ENCODE data around the gene CCDC88C. TPM values are rescaled to one million over a fixed set of nuclear protein-coding genes. Genes with fewer than 3 reads are reported as not detected.
A peak's percentile ranks its signal among the peaks of the same experiment; 100 is the strongest.
"Not testable (repeated sequence)": the region's sequence is repeated elsewhere in the genome, so short reads cannot be mapped to it uniquely, and the experiment has no call there.

Gene CCDC88C
- total RNA-seq, 1 donor = under 0.01 TPM

DNA sequence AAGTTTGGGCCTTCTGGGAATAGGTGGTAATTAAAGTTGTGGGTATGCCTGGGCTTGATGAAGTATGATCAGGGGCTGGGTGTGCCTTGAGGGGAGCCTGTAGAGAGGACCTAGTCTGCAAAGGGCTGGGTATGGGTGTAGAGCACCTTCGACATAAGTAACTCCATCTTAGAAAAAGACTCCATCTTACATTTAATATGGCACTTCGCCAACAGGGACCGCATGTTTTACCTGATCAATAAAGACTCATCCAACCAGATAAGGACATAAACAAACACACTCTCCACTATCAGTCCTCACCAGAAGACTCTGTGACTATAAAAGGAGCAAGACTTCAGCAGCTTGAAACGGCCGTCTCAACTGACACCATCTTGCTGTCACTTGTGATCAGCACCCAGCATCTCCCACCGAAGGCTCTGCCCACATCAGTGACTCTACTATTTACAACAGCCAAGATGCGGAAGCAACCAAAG is 149.6 kb downstream of the CCDC88C start:
- no peak for DNase-seq (ENCODE audit: low read depth)
- TF ChIP-seq CTCF (IDR thresholded peaks at IDR 0.05; ENCODE audit: insufficient read depth, low read length) = no peak
- H3K4me3 ChIP-seq (ENCODE audit: low read depth, low read length) = no peak overlapping the region

- DNase-seq (ENCODE audit: low read depth); H3K4me3 ChIP-seq (ENCODE audit: low read depth, low read length): not testable (repeated sequence)
These were observed 151.3 kb downstream of the CCDC88C start for GRCh38 chr14:91266276-91266675.

DNA sequence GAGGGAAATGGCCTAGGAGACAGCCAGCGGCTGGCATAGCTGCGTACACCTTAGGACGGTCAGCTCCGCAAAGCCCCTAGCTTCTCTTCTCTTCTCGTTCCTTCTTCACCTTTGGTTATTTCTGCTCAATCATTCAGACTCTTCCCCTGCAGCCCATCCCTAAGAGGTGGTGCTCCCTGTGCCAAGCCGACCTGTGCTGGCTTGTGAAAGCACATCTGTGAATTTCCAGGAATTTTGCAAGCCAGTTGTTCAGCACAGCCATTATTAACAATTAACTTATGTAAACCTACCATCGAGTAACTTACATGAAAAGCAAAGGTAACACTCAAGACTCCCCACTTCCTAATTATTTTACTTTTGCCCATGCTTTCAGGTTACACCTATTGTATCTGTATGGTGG is 152.2 kb downstream of the CCDC88C start:
- H3K4me3 ChIP-seq (ENCODE audit: low read depth, low read length) = no peak overlapping the region
- no peak for TF ChIP-seq CTCF (IDR thresholded peaks at IDR 0.05; ENCODE audit: insufficient read depth, low read length)
- DNase-seq (ENCODE audit: low read depth) = no peak

GRCh38 chr14:91264151-91265150 is 153.2 kb downstream of the CCDC88C start:
- no peak for DNase-seq (ENCODE audit: low read depth)
- TF ChIP-seq CTCF (IDR thresholded peaks at IDR 0.05; ENCODE audit: insufficient read depth, low read length) = no peak
- peak overlapping the region; percentile 49 for H3K4me3 ChIP-seq (ENCODE audit: low read depth, low read length)

GRCh38 chr14:91263329-91263728 is 154.3 kb downstream of the CCDC88C start:
- TF ChIP-seq CTCF (IDR thresholded peaks at IDR 0.05; ENCODE audit: insufficient read depth, low read length) = no peak
- no peak for DNase-seq (ENCODE audit: low read depth)
- no peak overlapping the region for H3K4me3 ChIP-seq (ENCODE audit: low read depth, low read length)

DNA sequence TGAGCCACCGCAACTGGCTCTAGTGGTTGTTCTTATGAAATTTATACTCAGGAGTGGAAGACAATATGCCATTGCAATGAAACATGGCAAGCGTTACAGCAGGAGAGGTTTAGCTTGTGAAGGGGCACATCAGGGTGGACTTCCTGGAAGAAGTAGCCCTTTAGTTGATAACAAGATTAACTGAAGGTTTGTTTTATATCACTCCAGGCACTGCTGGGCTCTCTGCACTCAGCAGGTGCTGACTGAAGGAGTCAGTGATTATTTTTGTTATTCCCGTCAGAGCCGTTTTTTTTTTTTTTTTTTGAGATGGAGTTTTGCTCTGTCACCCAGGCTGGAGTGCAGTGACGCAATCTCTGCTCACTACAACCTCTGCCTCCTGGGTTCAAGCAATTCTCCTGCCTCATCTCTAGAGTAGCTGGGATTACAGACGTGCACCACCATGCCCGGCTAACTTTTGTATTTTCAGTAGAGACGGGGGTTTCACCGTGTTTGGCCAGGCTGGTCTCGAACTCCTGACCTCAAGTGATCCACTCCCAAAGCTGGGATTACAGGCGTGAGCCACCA is 155.6 kb downstream of the CCDC88C start:
- TF ChIP-seq CTCF (IDR thresholded peaks at IDR 0.05; ENCODE audit: insufficient read depth, low read length) = no peak

GRCh38 chr14:91261115-91261514 is 156.5 kb downstream of the CCDC88C start:
- no peak overlapping the region for H3K4me3 ChIP-seq (ENCODE audit: low read depth, low read length)
- DNase-seq (ENCODE audit: low read depth) = no peak
- no peak for TF ChIP-seq CTCF (IDR thresholded peaks at IDR 0.05; ENCODE audit: insufficient read depth, low read length)

More for the DNA sequence above, 155.6 kb downstream of the CCDC88C start:
- no peak overlapping the region for H3K4me3 ChIP-seq (ENCODE audit: low read depth, low read length)
- DNase-seq (ENCODE audit: low read depth) = no peak

All from fibroblast of the aortic adventitia (primary cell).